SH-SY5Y (cell line): ENCODE data around the gene SLC16A13.

ENCODE experiments used
- GATA2 ChIP-seq: IDR thresholded peaks from 2 replicates; pipeline ENCODE4 v1.6.1; 2011; ENCODE audit warnings: mild to moderate bottlenecking, low read depth, low read length
- GATA3 ChIP-seq: IDR thresholded peaks from 2 replicates; pipeline ENCODE4 v1.6.1; 2011; ENCODE audit warnings: low read depth, mild to moderate bottlenecking, low read length, moderate library complexity

Gene SLC16A13

DNA sequence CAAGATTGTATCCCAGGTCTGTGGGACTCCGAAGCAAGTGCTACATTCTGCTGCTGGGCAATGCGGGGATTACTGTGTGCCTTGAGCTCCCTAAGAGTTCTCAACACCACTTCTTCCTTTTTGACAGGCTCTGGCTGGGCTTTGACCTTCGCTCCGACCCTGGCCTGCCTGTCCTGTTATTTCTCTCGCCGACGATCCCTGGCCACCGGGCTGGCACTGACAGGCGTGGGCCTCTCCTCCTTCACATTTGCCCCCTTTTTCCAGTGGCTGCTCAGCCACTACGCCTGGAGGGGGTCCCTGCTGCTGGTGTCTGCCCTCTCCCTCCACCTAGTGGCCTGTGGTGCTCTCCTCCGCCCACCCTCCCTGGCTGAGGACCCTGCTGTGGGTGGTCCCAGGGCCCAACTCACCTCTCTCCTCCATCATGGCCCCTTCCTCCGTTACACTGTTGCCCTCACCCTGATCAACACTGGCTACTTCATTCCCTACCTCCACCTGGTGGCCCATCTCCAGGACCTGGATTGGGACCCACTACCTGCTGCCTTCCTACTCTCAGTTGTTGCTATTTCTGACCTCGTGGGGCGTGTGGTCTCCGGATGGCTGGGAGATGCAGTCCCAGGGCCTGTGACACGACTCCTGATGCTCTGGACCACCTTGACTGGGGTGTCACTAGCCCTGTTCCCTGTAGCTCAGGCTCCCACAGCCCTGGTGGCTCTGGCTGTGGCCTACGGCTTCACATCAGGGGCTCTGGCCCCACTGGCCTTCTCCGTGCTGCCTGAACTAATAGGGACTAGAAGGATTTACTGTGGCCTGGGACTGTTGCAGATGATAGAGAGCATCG lies 2.4 kb downstream of the SLC16A13 start:
- TF ChIP-seq GATA2 (no peak), GATA3 (no peak)

GRCh38 chr17:7039832-7040231 lies 4.0 kb downstream of the SLC16A13 start:
- TF ChIP-seq GATA3 (no peak), GATA2 (no peak)

- TF ChIP-seq GATA2 (no peak), GATA3 (no peak)
These were observed 6.0 kb downstream of the SLC16A13 start for GRCh38 chr17:7041607-7042500.

DNA sequence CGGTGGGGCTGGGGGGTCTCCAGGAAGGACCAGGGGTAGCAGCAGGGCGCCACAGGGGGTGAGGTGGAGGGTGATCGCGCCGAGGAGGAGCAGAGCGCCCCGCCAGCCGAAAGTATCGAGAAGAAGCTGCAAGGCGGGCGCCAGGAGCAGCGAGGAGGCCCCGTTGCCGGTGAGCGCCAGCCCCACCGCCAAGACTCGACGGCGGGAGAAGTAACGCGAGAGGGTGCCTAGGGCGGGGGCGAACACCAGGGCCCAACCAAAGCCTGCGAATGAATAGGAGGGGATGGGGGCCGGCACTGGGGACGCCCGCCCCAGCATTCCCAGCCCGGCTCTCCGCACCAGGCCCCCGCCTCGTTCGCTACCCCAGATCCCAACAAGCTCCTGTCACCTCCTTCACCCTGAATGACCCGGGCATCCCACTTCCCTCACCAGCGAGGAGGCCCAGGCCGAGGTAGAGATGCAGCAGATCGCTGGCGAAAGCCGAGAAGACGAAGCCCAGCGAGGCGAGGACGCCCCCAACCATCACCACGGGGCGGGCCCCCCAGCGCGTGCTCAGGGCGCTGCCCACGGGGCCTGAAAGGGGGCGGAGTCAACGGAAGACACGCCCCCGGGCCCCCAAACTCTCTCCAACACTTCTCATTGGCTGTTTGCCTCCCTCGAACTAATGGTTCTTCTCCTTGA lies 6.8 kb downstream of the SLC16A13 start:
- TF ChIP-seq GATA3 (no peak), GATA2 (no peak)

DNA sequence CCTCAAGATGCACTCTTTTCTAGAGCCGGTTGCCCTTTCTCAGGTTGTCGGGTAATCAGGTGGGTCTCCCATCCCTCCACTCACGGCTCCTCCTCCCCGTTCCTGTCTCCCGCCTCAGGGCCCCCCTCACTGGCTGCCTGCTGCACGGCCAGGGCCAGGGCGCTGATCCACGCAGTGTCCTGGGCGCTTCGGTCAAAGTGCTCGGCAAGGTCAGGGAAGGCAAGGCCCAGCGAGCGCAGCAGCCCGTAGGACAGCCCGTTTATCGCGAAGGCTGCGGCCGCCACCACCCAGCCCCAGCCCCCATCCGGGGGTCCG lies 7.3 kb downstream of the SLC16A13 start:
- no peak for TF ChIP-seq GATA2

GRCh38 chr17:7043497-7044198 lies 7.8 kb downstream of the SLC16A13 start, which contains the start of gene SLC16A11:
Gene SLC16A11 (minus strand): TSS chr17:7044092. CDS start chr17:7043513, 579 bp downstream.
- TF ChIP-seq GATA3 (no peak), GATA2 (no peak)

GRCh38 chr17:7045492-7046126 lies 9.8 kb downstream of the SLC16A13 start:
- TF ChIP-seq GATA3 (no peak), GATA2 (no peak)

DNA sequence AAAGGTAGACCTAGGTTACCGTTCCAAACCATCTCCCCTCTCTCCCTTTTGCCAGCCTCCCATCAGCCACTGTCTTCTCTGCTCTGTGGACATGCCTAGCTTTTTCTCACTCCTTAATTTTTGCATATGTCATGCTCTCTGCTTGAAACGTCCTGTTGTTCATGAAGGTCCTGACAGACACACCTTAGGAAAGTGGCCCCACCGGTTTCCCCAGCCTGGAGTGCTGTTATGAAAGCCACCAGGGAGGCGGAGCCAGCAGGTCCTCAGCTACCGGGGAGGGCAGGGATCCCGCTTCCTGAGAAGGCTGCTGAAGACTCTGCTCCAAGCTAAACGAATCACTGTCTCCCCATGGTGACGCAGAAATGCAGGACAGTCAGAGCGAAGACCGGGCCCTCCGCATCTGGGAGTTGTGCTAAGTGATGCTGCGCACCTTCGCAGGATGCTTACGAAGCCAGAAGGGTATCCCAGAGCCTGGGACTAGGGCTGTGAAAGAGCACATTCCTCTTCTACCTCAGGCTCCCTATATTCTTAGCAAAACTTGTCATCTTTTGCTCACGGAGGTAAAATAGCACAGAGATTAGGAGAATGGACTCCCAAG lies 10.4 kb downstream of the SLC16A13 start:
- TF ChIP-seq GATA2 = no peak
- no peak for TF ChIP-seq GATA3

- TF ChIP-seq GATA3 = no peak
- TF ChIP-seq GATA2 = no peak
These were observed 11.8 kb downstream of the SLC16A13 start for GRCh38 chr17:7047566-7047965.

DNA sequence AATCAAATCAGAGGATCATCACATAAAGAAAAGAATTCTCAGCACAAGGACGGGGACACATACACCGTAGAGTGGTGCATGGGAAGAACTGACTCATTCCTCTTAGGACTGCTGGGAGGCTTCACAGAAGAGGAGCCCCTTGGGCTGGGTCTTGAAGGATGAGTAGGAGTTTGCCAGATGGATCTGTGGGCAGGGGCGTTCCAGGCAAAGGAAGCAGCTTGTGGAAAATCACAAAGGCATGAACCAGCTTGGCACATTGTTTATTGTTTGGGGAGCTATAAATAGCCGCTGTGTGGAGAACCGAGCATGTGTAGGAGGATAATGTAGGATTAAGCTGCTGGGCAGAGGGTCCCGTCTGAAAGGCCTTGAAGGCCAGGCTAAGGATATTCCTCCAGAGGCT lies 13.2 kb downstream of the SLC16A13 start:
- TF ChIP-seq GATA3 = no peak
- TF ChIP-seq GATA2 = no peak

DNA sequence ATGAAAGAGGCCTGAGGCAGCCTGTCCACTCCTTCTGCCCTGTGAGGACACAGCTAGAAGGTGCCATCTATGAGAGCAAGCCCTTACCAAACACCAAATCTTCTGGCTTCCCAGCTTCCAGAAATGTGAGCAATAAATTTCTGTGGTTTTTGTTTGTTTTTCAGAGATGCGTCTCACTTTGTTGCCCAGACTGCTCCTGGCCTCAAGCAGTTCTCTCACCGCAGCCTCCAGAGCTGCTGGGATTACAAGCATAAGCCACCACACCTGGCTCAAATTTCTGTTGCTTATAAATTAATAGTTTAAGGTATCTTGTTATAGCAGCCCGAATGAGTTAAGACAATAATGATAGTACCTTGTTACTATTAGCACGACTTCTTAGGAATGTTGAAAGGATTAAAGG lies 20.6 kb downstream of the SLC16A13 start:
- no peak for TF ChIP-seq GATA3
- TF ChIP-seq GATA2 = no peak

DNA sequence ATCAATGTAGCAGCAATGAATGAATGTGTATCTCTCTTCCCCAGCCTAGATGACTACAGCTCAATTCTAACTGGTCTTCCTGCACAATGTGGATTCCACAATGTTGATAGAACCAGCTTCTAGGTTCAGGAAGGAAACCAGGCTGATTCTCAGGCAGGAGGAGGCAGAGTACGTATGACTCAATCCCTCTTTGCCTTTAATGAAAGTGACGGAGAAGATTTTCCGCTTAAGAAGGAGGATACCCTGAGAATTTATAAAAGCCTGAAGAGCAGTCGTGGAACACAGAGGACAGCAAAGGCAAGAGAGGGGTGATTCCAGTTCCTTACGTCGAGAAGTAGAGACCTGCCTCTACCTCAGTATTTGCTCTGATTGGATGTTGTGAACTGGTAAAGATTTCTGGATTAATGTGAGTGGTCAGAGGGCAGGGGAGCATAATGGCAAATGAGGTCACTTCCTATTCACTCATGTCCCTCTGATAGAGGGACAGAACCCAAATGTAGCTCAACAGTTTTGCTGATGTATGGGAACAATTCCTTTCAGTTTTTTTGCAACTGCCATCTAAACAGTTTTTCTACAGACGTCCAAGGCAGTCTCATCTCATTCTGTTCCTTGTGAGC lies 23.1 kb downstream of the SLC16A13 start:
- no peak for TF ChIP-seq GATA2
- no peak for TF ChIP-seq GATA3
